Skeletal muscle tissue (tissue), 4 donors: ENCODE data around the gene ITM2C. TPM values are rescaled to one million over a fixed set of nuclear protein-coding genes. Genes with fewer than 3 reads are reported as not detected.

Source experiments
- H3K27ac ChIP-seq: one replicate; pipeline ENCODE4 v1.7.0; 2013; ENCODE audit warnings: mild to moderate bottlenecking, low read depth, low read length, inconsistent platforms
- H3K27me3 ChIP-seq, 3 donors: one replicate each; pipeline ENCODE4 v1.7.0; 2013; ENCODE audit warnings: low read length in 3 of 3; ENCODE audit not compliant: control insufficient read depth in 3 of 3, insufficient read depth in 3 of 3
- H3K36me3 ChIP-seq, 3 donors: one replicate each; pipeline ENCODE4 v1.7.0; 2013; ENCODE audit warnings: low read length in 3 of 3; ENCODE audit not compliant: control insufficient read depth in 3 of 3, insufficient read depth in 3 of 3
- H3K4me1 ChIP-seq, 3 donors: one replicate each; pipeline ENCODE4 v1.7.0; 2013; ENCODE audit warnings: low read length in 3 of 3, mild to moderate bottlenecking in 3 of 3; ENCODE audit not compliant: control insufficient read depth in 3 of 3, insufficient read depth in 3 of 3
- H3K4me3 ChIP-seq, 3 donors: one replicate each; pipeline ENCODE4 v1.7.0; 2013; ENCODE audit warnings: low read length in 3 of 3
- H3K9ac ChIP-seq, 3 donors: one replicate each; pipeline ENCODE4 v1.7.0; 2013; ENCODE audit warnings: low read length in 3 of 3, mild to moderate bottlenecking in 3 of 3, moderate library complexity in 2 of 3, low read depth in 1 of 3
- H3K9me3 ChIP-seq, 3 donors: one replicate each; pipeline ENCODE4 v1.7.0; 2013; ENCODE audit warnings: low read length in 3 of 3; ENCODE audit not compliant: control insufficient read depth in 3 of 3
- total RNA-seq: library from RNA; depleted of rRNA; stranded (reverse); fragments of >200 nt; gene quantifications from one replicate; pipeline ENCODE4 v1.2.3, GENCODE V29; 2014
- donor health status: Osteomylitis.

ITM2C gene
- total RNA-seq, 1 donor from 2014 or later: 84.0 TPM

GRCh38 chr2:230872151-230872967 is 7.6 kb downstream of the ITM2C start:
- H3K4me1 ChIP-seq: peaks cover 22 to 27% (median 25%) of the 10 kb centered on the region in 3 donors

GRCh38 chr2:230872968-230873660 is 8.4 kb downstream of the ITM2C start:
- no peaks in the 10 kb centered on the region for H3K27me3 ChIP-seq
- H3K4me1 ChIP-seq: peaks cover 22 to 27% (median 25%) of the 10 kb centered on the region in 3 donors
- no peak overlapping the region for H3K27ac ChIP-seq
- H3K36me3 ChIP-seq: peaks cover 0 to 11% (median 2%) of the 10 kb centered on the region in 3 donors
- H3K9me3 ChIP-seq: no peaks in the 10 kb centered on the region
- no peak overlapping the region for H3K4me3 ChIP-seq
- no peak overlapping the region for H3K9ac ChIP-seq

More at GRCh38 chr2:230872151-230872967, 7.6 kb downstream of the ITM2C start:
- Histone ChIP-seq H3K9me3 (no peaks in the 10 kb centered on the region), H3K9ac (no peak overlapping the region), H3K4me3 (no peak overlapping the region), H3K27me3 (no peaks in the 10 kb centered on the region), H3K27ac (no peak overlapping the region), H3K36me3 (peaks cover 0 to 8% (median 0%) of the 10 kb centered on the region in 3 donors)

GRCh38 chr2:230873661-230874401 is 9.1 kb downstream of the ITM2C start:
- Histone ChIP-seq H3K4me3 (no peak overlapping the region), H3K36me3 (peaks cover 0 to 11% (median 2%) of the 10 kb centered on the region in 3 donors), H3K4me1 (peaks cover 20 to 22% (median 22%) of the 10 kb centered on the region in 3 donors), H3K9ac (no peak overlapping the region), H3K9me3 (no peaks in the 10 kb centered on the region), H3K27ac (no peak overlapping the region), H3K27me3 (no peaks in the 10 kb centered on the region)

- H3K27ac ChIP-seq: no peak overlapping the region
- no peaks in the 10 kb centered on the region for H3K27me3 ChIP-seq
- no peak overlapping the region for H3K4me3 ChIP-seq
- peaks cover 0 to 11% (median 2%) of the 10 kb centered on the region in 3 donors for H3K36me3 ChIP-seq
- no peak overlapping the region for H3K9ac ChIP-seq
- peaks cover 19 to 22% (median 20%) of the 10 kb centered on the region in 3 donors for H3K4me1 ChIP-seq
- H3K9me3 ChIP-seq: no peaks in the 10 kb centered on the region
Observed at GRCh38 chr2:230874456-230874855, 9.7 kb downstream of the ITM2C start.

- Histone ChIP-seq H3K4me3 (no peak overlapping the region), H3K9me3 (no peaks in the 10 kb centered on the region), H3K27ac (no peak overlapping the region), H3K9ac (no peak overlapping the region), H3K27me3 (no peaks in the 10 kb centered on the region), H3K36me3 (peaks cover 0 to 11% (median 2%) of the 10 kb centered on the region in 3 donors), H3K4me1 (peaks cover 18 to 22% (median 20%) of the 10 kb centered on the region in 3 donors)
Observed at GRCh38 chr2:230874876-230875275, 10.1 kb downstream of the ITM2C start.

GRCh38 chr2:230875347-230876315 is 10.9 kb downstream of the ITM2C start:
- peaks cover 0 to 11% (median 2%) of the 10 kb centered on the region in 3 donors for H3K36me3 ChIP-seq
- no peak overlapping the region for H3K27ac ChIP-seq
- H3K9ac ChIP-seq: no peak overlapping the region
- H3K9me3 ChIP-seq: no peaks in the 10 kb centered on the region
- H3K4me3 ChIP-seq: no peak overlapping the region
- H3K27me3 ChIP-seq: no peaks in the 10 kb centered on the region
- peaks cover 11 to 15% (median 12%) of the 10 kb centered on the region in 3 donors for H3K4me1 ChIP-seq

- H3K4me1 ChIP-seq: no peaks in the 10 kb centered on the region
- no peaks in the 10 kb centered on the region for H3K27me3 ChIP-seq
- no peak overlapping the region for H3K4me3 ChIP-seq
- peaks cover 0 to 11% (median 2%) of the 10 kb centered on the region in 3 donors for H3K36me3 ChIP-seq
- H3K27ac ChIP-seq: no peak overlapping the region
- H3K9me3 ChIP-seq: no peaks in the 10 kb centered on the region
- no peak overlapping the region for H3K9ac ChIP-seq
Observed at GRCh38 chr2:230877116-230877758, 12.5 kb downstream of the ITM2C start.

- H3K27me3 ChIP-seq: no peaks in the 10 kb centered on the region
- H3K27ac ChIP-seq: no peak overlapping the region
- no peak overlapping the region for H3K9ac ChIP-seq
- no peaks in the 10 kb centered on the region for H3K4me1 ChIP-seq
- H3K9me3 ChIP-seq: no peaks in the 10 kb centered on the region
- H3K36me3 ChIP-seq: peaks cover 0 to 11% (median 2%) of the 10 kb centered on the region in 3 donors
- H3K4me3 ChIP-seq: no peak overlapping the region
Observed at GRCh38 chr2:230877759-230878598, 13.2 kb downstream of the ITM2C start.
